ENCODE measurements around the gene KCNJ4. TPM values are rescaled to one million over a fixed set of nuclear protein-coding genes. Genes with fewer than 3 reads are reported as not detected.

The KCNJ4 gene
- total RNA-seq, 4 donors from 2014 or later: 0.28 to 0.84 TPM; not detected in 2

GRCh38 chr22:38465673-38466490 is 10.9 kb upstream of the KCNJ4 start:
- ATAC-seq (ENCODE audit: low FRiP score): no peak
- no peak for TF ChIP-seq CTCF (IDR thresholded peaks at IDR 0.05)
- DNase-seq (ENCODE audit: low spot score): no peak

GRCh38 chr22:38464992-38465672 is 10.1 kb upstream of the KCNJ4 start:
- no peak for ATAC-seq (ENCODE audit: low FRiP score)
- TF ChIP-seq CTCF (IDR thresholded peaks at IDR 0.05): no peak
- DNase-seq (ENCODE audit: low spot score): no peak

GRCh38 chr22:38462960-38463784 is 8.2 kb upstream of the KCNJ4 start:
- DNase-seq (ENCODE audit: low spot score): no peak
- ATAC-seq (ENCODE audit: low FRiP score): peak; percentile 70

GRCh38 chr22:38461414-38462081 is 6.5 kb upstream of the KCNJ4 start:
- peak; percentile 52 for ATAC-seq (ENCODE audit: low FRiP score)
- DNase-seq (ENCODE audit: low spot score): peak; percentile 61
- no peak for TF ChIP-seq CTCF (IDR thresholded peaks at IDR 0.05)

More at GRCh38 chr22:38462960-38463784, 8.2 kb upstream of the KCNJ4 start:
- TF ChIP-seq CTCF (IDR thresholded peaks at IDR 0.05): no peak

GRCh38 chr22:38461057-38461413 is 6.0 kb upstream of the KCNJ4 start:
- no peak for ATAC-seq (ENCODE audit: low FRiP score)
- DNase-seq (ENCODE audit: low spot score): no peak
- TF ChIP-seq CTCF (IDR thresholded peaks at IDR 0.05): no peak

GRCh38 chr22:38460426-38460840 is 5.4 kb upstream of the KCNJ4 start:
- no peak for ATAC-seq (ENCODE audit: low FRiP score)
- no peak for DNase-seq (ENCODE audit: low spot score)
- no peak for TF ChIP-seq CTCF (IDR thresholded peaks at IDR 0.05)
